Ascending aorta (tissue), 2 donors: ENCODE results near the gene RASGRF1. TPM values are rescaled to one million over a fixed set of nuclear protein-coding genes. Genes with fewer than 3 reads are reported as not detected.
A peak's percentile ranks its signal among the peaks of the same experiment; 100 is the strongest.

ENCODE experiments used
- DNase-seq, 2 donors: peaks; one replicate each; pipeline ENCODE4 v3.0.0-alpha.2; 2019; ENCODE audit warnings: low spot score in 2 of 2
- H3K27ac ChIP-seq, 2 donors: fragments of 200-600 bp; sonication (generic); one replicate each; pipeline ENCODE4 v1.5.1; 2016 to 2017; ENCODE audit warnings: mild to moderate bottlenecking in 1 of 2
- H3K27me3 ChIP-seq: fragments of 200-600 bp; sonication (generic); one replicate; pipeline ENCODE4 v1.5.1; 2017
- H3K36me3 ChIP-seq, 2 donors: fragments of 200-600 bp; sonication (generic); one replicate each; pipeline ENCODE4 v1.5.1; 2016
- H3K4me1 ChIP-seq, 2 donors: fragments of 200-600 bp; sonication (generic); one replicate each; pipeline ENCODE4 v1.5.1; 2016 to 2017; ENCODE audit warnings: mild to moderate bottlenecking in 1 of 2
- H3K4me3 ChIP-seq, 2 donors: fragments of 200-600 bp; sonication (generic); one replicate each; pipeline ENCODE4 v1.5.1; 2016 to 2017; ENCODE audit warnings: mild to moderate bottlenecking in 1 of 2
- H3K9me3 ChIP-seq, 2 donors: fragments of 200-600 bp; sonication (generic); one replicate each; pipeline ENCODE4 v1.5.1; 2016
- CTCF ChIP-seq, 3 experiments: fragments of 200-600 bp in 2 of 3; fragments of 450-650 bp in 1 of 3; sonication (generic) in 2 of 3; IDR thresholded peaks; one replicate each; pipeline ENCODE4 v1.5.1; 2016 to 2019; ENCODE audit warnings: antibody characterized with exemption in 3 of 3, mild to moderate bottlenecking in 1 of 3, moderate library complexity in 1 of 3
- intact Hi-C: fragments of 100-400 bp; cut with DNase I; formaldehyde crosslinking; loops from one replicate; pipeline ENCODE4 v1.15.1; 2023
- total RNA-seq: library from RNA; depleted of rRNA; stranded (reverse); fragments of >200 nt; gene quantifications from one replicate; pipeline ENCODE4 v1.1.0, GENCODE V29; 2016

The RASGRF1 gene
- total RNA-seq, 1 donor from 2014 or later: not detected

DNA sequence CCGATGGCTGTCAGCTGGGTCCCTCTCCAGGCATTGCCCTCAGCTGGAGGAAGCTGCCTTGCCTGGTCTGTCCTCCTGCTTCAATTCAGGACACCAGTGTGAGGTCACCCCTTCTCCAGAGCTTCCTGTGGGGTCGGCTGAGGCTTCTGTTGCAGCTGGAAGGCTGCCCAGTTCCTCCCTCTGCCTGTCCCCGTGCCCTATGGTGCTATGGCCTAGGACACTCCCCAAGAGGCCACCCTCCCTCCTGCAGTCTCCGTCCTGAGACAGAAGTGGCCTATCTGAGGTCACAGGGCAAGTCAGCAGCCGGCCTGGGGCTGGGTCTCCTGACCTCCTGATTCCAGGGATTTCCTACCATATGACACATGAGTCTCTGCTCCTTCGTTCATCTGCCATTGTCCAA, 57.9 kb downstream of the RASGRF1 start:
- TF ChIP-seq CTCF (IDR thresholded peaks at IDR 0.05): no peak
- Histone ChIP-seq H3K4me1 (no peaks in the 10 kb centered on the region), H3K36me3 (no peaks in the 10 kb centered on the region), H3K9me3 (no peaks in the 10 kb centered on the region), H3K27ac (no peak overlapping the region), H3K27me3 (no peaks in the 10 kb centered on the region), H3K4me3 (no peak overlapping the region)
- peak in 1 of 2 donors; percentile 21 for DNase-seq
- intact Hi-C loops: no loop called here

GRCh38 chr15:79031821-79032220, 58.8 kb downstream of the RASGRF1 start:
- H3K9me3 ChIP-seq: no peaks in the 10 kb centered on the region
- DNase-seq: no peak
- no peak for TF ChIP-seq CTCF (IDR thresholded peaks at IDR 0.05)
- no peak overlapping the region for H3K27ac ChIP-seq
- intact Hi-C loops: no loop called here
- H3K36me3 ChIP-seq: no peaks in the 10 kb centered on the region
- no peaks in the 10 kb centered on the region for H3K27me3 ChIP-seq
- no peaks in the 10 kb centered on the region for H3K4me1 ChIP-seq
- no peak overlapping the region for H3K4me3 ChIP-seq

DNA sequence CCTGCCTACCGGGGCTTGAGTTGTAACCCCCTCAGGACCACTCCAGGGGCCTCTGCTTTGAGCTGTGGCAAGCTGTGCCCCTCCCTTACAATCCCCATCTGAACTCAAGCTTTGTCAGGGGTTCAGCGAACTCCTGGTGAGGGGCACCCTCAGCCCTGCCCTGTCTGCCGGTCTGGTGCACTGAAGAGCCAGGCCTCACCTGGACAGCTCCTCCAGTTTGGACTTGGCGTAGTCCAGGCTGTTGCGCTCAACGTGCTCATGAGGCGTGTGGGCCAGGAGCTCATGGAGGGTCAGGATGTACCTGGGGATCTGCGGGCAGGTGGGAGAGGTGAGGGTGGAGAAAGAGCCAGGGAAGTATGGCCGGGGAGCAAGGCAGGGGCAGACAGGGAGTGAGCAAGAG, 59.4 kb downstream of the RASGRF1 start:
- H3K27ac ChIP-seq: no peak overlapping the region
- DNase-seq: no peak
- TF ChIP-seq CTCF (IDR thresholded peaks at IDR 0.05): no peak
- H3K27me3 ChIP-seq: no peaks in the 10 kb centered on the region
- no peaks in the 10 kb centered on the region for H3K9me3 ChIP-seq
- H3K4me1 ChIP-seq: no peaks in the 10 kb centered on the region
- no peaks in the 10 kb centered on the region for H3K36me3 ChIP-seq
- intact Hi-C loops: no loop called here
- no peak overlapping the region for H3K4me3 ChIP-seq

DNA sequence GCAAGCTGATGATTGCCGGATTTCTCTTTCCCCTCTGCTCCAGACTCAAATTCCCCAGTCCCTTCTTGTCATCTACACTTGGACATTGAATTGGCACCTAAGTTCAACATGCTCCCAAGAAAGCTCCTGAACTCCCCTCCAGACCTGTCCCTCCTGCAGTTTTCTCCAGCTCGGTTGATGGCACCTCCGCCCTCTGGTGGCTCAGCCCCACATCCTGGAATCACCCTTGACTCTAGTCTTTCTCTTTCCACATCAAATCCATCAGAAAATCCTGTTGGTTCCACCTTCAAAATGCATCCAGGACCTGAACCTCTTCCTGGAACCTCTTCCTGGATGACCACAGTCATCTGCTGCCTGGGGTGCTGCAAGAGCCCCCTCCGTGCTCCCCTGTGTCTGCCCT, 60.1 kb downstream of the RASGRF1 start:
- Histone ChIP-seq H3K27me3 (no peaks in the 10 kb centered on the region), H3K4me1 (no peaks in the 10 kb centered on the region), H3K36me3 (no peaks in the 10 kb centered on the region), H3K27ac (no peak overlapping the region), H3K9me3 (no peaks in the 10 kb centered on the region), H3K4me3 (no peak overlapping the region)
- DNase-seq: no peak
- no peak for TF ChIP-seq CTCF (IDR thresholded peaks at IDR 0.05)
- intact Hi-C loops: no loop called here

GRCh38 chr15:79028411-79028964, 62.1 kb downstream of the RASGRF1 start:
- Histone ChIP-seq H3K4me1 (no peaks in the 10 kb centered on the region), H3K4me3 (no peak overlapping the region), H3K36me3 (no peaks in the 10 kb centered on the region), H3K9me3 (no peaks in the 10 kb centered on the region), H3K27me3 (no peaks in the 10 kb centered on the region), H3K27ac (no peak overlapping the region)
- peak; percentile 43 to 59 (median 48) for TF ChIP-seq CTCF (IDR thresholded peaks at IDR 0.05)
- intact Hi-C loops: loop anchor here (10.0 kb wide), 1 partner anchor 156 kb away; no protein-coding TSS in a partner anchor
- DNase-seq: no peak
